NCI-H226 (cell line): ENCODE measurements around the gene KANSL1L.

Source experiments
- DNase-seq: peaks from one replicate; pipeline ENCODE4 v3.0.0-alpha.2; 2015

The KANSL1L gene

DNA sequence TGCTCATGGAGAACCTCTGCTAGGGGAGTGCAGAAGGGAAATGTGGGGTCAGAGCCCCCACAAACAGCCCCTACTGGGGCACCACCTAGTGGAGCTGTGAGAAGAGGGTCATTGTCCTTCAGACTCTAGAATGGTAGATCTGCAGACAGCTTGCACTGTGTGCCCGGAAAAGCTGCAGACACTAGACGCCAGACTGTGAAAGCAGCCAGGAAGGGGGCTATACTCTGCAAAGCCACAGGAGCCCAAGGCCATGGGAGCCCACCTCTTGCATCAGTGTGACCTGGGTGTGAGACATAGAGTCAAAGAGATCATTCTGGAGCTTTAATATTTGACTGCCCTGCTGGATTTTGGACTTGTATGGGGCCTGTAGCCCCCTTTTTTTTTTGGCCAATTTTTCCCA, 107.9 kb downstream of the KANSL1L start:
- DNase-seq = no peak

DNA sequence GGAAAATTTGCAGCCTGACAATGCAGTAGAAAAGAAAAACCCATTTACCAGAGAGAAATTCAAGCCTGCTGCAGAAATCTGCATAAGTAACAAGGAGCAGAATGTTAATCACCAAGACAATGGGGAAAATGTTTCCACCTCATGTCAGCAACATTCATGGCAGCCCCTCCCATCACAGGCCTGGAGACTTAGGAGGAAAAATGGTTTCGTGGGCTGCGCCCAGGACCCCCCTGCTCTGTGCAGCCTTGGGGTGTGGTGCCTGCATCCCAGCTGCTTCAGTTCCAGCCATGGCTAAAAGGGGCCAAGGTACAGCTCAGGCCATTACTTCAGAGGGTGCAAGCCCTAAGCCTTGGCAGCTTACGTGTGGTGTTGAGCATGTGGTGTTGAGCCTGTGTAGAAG, 115.4 kb downstream of the KANSL1L start:
- DNase-seq = no peak

DNA sequence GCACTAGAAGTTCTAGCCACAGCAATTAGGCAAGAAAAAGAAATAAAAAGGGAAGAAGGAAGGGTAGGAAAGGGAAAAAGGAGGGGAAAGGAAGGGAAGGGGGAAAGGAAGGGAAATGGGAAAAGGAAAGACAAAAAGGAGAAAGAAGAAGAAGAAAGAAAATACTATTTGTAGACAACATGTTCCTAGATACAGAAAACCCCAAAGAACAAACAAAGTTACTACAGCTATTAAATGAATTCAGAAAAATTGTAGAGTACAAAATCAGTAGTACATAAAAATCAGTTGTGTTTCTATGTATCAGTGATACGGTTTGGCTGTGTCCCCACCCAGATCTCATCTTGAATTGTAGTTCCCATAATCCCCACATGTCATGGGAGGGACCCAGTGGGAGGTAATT, 116.5 kb downstream of the KANSL1L start:
- no peak for DNase-seq

DNA sequence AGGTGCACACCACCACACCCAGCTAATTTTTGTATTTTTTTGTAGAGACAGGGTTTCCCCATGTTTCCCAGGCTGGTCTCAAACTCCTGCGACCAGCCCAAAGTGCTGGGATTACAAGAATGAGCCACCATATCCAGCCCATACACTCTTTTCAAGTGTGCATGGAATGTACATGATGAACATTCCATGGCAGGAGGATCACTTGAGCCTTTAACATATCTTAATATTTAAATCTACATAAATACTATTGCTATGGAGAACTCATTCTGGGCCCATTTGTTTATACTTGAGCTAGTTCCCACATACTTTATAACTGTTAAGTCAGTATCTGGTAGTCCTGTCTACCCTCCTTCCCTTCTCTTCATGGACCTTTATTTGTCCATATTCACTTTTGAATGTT, 120.3 kb downstream of the KANSL1L start:
- DNase-seq = no peak

DNA sequence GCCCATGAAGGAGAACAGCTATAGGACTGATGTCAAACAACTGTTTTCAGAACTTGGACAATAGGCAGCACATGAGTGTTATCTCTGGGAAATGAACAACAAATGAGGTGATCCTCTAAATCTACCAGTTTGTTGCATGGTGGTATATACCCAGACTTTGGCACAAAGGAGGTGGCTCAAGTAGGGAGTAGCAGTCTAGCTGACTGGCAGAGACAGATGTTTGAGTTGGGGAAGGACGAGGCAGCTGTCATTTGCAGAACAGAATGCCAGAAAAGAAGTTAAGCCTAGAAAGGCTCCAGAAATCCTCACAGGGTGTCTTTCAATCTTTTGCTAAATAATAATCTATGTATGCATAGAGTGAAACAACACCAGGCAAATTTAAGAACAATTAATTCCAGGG, 121.4 kb downstream of the KANSL1L start:
- no peak for DNase-seq

DNA sequence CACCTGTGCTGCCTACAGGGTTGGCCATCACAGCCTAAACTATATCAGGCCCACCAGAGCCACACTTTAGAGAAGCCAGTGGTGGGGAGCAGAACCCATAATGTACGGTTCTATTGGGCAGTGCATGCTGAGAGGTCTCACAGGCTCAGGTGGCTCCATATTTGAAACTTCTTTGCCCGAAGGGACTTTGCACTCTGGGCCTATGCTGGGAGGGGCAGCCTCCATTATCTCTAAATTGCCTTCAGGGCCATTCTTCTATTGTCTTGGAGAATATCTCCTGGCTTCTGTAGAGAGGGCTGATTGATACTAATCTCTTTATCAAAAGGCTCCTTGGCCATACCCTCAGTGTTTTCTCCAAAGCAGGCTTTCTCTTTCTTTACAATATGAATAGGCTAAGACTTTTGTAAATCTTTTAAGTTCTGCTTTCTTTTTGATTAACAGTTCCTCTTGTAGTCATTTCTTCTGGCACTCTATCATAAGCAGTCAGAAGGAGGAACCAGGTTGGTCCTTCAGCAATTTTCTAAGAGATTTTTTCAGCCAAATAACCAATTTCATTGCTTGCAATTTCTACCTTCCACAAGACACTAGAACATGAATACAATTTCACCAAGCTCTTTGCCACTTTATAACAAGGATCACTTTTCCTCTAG, 124.2 kb downstream of the KANSL1L start:
- no peak for DNase-seq

DNA sequence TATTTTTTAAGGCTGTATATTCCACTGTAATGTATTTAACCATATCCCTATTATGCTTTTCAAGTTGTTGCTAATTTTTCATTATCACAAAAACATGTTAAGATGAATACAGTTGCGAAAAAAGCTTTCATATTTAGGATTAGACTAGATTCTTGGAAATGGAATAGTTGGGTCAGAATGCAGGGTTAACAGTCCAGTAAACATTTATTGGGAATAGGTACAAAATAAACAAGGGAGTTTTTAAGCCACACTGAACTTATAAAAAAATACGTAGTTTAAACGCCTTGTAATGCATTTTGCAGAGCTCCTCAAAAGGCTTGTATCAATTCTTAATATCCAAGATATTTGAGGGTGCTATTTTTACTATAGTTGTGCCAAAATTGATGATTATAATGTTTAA, 133.1 kb downstream of the KANSL1L start:
- no peak for DNase-seq

DNA sequence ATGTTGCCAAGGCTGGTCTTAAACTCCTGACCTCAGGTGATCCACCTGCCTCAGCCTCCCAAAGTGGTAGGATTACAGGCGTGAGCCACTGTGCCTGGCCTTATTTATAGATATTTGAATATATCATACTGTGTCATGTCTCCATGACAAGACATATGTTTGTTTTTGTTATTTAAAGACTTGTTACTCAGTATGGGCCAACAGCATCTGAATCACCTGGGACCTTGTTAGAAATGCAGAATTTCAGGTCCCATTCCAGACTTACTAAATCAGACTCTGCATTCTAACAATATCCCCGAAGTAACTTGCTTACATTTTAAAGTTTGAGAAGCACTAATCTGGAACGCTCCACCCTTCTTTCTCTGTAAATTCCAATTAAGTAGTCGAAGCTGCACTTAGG, 135.5 kb downstream of the KANSL1L start:
- no peak for DNase-seq

DNA sequence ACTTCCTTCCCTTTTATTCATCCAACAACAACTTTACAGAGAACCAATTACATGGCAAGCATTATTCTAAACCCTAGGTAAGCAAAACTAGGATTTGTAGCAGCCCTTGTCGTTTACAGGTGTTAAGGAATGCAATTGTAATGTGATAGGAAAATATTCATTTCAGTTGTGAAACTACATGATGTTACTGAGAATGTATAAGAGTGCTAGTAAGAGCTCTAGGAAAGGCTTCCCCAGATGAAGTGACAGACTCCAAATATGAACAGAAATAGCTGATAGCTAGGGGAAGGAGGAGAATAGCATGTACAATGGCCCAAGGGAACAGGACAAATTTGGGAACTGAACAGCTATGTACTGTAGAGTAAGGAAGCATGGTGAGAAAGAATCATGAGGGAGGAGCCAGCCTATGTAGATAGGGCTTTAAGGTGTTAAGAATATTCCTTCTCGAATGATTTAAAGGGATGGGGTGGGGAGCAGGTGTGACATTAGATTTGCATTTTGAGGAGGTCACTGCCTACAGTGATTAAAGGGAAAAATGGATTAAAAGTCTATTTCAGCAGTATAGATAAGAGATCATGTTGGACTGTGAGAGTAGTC, 137.0 kb downstream of the KANSL1L start:
- DNase-seq = no peak

DNA sequence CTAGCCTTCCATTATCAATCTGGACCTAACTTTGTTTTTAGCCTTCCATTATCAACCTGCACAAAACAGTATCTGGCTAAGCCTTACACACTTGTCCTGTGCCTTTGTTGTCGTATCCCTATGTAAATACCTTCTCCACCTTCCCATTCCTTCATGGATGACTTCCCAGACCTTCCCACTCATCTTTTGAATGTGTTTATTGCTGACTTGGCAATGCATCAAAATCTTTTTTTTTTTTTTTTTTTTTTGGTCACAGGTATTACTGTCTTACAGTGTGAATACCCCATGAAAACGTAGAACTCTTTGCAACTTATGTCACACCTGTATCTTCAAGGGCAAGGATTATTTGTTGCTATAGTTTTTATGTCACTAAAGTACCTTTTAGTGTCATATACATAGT, 143.0 kb downstream of the KANSL1L start:
- DNase-seq = no peak

DNA sequence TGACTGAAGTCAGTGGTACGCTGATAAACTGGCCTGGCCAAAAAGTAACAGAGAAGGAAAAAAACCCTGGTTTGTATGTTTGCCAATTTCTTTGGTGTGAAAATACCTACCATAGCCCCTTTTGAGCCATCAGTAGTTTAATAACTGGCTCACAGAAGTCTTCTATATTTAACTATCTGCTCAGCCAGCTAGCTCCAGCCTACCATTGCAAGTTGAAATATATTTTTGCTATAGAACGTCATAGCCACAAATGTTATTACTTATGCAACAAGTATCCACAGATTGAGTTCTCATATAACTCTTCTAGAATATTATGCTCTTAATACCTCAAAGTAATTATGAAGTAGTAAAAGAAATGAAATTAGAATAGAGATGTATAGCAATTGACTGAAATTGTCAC, 143.6 kb downstream of the KANSL1L start:
- DNase-seq = no peak

DNA sequence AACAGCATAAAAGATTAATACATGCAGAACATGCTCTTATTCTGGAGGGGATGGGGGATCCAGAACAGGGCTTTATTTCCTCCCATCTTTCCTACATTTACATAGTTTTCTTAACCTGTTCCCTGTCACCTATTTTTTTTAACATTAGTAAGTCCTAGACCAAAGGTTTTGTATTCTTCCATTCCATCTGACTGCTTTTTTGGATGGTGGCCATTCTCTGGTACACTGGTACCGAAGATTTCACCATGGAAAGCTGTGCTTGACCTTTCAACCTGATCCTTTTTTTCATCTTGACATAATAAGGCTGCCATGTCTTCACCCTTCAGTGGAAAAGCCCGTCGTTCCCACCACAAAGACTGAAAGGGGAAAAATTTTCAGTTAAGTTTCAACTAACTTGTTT, 148.4 kb downstream of the KANSL1L start:
- DNase-seq = no peak

DNA sequence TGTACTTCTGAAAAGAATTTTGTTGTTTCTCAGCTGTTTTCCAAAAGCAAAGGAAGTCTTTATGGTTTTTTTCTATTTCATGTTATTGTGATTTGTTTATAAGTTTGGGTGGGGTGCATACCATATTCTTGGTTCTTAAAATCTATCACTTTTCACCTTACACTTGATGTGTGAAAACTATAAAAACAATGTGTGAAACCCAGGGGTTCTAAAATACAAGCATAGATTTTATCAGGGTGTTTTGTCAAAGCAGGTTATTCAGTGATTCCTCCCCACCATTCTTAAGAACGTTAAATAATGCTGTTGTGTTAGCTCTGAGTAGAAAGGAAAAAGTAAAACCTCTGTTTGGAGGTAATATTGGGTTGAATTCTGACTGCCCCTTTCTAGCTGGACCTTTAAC, 151.1 kb downstream of the KANSL1L start:
- DNase-seq = no peak

DNA sequence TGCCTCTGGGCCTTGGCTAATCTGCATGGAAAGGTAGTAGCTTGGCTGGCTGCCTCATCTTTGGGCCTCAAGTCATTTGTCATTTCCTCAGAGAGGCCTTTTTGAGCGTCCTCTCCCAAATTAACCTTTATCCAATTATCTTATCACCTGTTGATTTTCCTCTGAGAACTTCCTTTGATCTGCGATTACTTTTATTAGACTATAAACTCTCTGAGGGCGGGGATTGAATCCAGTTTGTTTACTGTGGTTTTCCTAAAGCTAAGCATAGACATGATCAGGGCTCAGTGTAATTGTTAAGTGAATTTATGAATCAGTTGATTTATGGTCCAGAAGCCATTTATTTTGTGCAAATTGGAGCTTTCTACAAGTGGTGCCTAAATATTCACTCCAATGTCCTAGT, 161.3 kb downstream of the KANSL1L start:
- DNase-seq = no peak

DNA sequence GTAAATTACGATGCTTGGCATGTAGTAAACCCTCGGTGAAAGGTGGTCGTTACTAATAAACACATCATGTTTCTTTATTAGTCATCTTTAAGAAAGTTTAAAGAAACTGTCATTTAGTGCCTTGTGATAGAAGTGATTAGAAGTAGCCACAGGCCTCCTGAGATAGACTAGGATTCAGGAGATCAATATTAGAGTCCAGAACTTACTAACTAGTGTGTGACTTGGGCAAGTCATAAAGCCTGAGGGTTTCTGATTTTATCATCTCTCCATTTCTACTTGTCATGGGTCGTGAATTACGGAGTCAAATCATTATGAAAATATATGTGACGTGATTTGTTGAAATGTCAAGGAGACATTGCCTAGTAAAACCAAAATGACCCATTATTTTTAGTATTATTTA, 162.1 kb downstream of the KANSL1L start:
- DNase-seq = no peak

DNA sequence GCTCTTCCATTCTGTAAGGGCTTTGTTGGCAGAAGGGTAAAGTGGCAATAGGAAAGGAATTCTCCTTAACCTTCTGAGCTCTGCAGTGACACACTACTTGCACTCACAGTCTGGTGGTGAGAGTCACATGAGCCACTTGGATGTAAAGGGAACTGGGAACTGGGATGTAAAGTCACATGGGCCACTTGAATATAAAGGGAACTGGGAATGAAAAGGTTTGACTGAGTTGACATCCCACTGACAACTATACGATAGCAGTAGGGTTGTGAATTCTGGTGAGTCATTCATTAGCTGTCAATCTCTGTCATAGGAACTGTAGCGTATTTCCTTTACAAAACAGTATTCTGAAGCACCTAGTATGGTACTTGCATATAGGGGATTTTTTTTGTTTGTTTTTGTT, 163.3 kb downstream of the KANSL1L start:
- no peak for DNase-seq

DNA sequence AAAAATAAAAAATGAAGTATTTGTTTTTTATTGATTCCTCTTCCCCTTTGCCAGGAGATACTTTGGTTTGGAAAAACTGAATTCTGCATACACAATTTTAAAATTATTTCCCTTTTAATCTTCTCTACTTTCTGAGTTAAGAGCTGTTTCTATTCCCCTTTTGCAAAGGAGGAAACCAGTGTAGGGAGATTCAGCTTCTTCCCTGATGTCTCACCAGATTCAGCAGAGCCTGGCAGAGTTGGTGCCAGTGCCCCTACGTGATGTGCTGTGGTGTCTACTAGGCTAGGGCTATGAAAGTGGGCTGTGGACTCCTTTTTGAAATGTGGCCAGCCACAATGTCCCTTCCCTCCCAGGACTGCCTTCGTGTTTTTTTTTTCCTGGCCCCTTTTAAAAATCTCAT, 166.3 kb downstream of the KANSL1L start:
- no peak for DNase-seq

DNA sequence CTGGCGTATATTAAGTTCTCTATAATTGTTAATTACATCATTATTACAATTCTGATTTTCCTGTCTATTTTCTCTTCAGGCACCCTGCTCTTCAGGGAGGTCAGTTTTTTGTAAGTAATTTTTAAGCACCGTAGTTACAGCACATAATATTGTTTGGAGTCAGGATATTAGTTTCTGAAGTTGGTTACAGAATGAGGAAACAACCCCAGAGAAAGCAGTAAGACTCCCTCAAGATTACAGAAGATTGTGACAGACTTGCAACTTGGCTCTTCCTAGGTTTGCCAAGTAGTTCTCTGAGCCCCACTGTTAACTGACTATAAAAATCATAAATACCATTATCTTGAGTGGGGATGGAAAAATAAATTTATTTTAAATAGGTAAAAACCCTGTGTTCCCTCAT, 167.8 kb downstream of the KANSL1L start:
- no peak for DNase-seq

DNA sequence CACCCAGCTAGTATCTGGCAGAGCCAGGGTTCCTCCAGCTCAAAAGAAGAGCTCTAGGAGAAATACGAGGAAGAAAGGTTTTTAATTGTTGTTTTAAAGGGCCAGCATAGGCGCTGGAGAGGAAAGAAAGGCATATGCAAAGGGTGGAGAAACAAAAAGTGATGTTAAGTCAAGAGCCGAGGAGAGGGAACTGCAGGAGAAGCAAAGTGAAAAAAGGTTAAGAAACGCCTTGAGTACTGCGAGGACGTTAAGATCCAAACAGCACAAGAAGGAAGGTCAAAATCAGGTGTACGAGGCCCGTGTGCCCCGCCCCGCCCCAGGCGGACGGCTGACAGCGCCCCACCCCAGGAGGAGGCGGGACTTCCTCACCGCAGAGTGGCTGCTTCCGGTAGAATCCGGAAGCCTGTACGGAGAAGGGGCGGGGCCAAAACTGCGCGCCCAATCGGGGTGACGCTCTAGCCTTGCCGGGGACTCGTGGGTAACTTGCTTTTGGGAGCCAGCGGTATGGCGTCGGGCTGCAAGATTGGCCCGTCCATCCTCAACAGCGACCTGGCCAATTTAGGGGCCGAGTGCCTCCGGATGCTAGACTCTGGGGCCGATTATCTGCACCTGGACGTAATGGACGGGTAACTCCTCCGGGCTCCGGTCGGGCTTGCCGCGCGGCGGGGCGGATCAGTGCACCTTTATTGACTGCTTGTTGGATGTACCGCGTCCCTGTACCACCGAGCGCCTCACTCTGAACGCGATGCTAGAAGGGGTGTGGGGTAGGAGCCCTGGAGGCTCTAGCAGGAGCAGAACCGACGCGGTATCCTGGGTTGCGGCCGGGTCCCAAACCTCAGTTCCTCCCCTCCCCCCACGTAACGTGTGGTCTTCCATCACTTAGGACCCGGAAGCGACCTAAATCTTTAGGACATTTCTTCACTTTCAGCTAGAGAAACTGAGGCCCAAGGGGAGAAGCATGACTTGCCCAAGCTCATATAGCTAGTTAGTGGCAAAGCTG, 168.8 kb downstream of the KANSL1L start, which contains the start of gene RPE:
Gene RPE (plus strand): TSS at position 481 of the 1,000 bp plus-strand sequence. CDS start 24 bp downstream, at position 505.
- peak; percentile 70 for DNase-seq

DNA sequence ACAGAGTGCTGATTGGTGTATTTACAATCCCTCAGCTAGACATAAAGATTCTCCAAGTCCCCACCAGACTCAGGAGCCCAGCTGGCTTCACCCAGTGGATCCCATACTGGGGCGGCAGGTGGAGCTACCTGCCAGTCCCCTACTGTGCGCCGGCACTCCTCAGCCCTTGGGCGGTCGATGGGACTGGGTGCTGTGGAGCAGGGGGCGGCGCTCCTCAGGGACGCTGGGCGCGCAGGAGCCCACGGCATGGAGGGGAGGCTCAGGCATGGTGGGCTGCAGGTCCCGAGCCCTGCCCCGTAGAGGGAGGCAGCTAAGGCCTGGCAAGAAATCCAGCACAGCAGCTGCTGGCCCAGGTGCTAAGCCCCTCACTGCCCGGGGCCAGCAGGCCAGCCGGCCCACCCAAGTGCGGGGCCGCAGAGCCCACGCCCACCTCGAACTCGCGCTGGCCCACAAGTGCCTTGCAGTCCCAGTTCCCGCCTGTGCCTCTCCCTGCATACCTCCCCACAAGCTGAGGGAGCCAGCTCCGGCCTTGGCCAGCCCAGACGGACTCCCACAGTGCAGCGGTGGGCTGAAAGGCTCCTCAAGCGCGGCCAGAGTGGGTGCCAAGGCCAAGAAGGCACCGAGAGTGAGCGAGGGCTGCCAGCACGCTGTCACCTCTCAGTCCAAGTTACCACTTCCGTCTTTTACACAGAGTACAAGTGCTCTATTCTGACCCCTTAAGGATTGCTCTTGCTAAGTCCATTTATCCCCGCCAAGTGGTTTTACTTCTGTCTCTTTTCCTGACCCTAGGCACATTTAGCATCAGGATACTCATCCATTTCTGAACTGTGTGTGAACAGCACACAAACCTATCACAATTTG, 170.5 kb downstream of the KANSL1L start:
- DNase-seq = no peak

DNA sequence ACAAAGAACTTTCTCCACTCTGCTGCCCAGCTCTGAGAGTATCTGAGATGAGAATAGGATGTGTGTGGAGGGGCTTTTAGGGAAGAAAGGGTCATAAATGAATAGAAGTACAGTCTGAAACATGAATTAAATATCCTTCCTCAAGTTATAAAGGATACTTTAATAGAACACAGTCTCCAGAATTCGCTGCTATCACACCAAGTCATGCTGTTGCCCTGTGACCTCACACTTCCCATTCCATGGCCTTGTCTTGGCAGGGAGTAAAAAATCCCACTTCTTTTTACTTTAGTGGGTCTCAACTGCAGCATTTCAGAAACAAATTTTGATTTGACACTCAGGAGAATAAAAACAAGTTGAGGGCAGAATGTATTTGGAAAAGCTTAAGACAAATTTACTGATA, 172.6 kb downstream of the KANSL1L start:
- DNase-seq = no peak

DNA sequence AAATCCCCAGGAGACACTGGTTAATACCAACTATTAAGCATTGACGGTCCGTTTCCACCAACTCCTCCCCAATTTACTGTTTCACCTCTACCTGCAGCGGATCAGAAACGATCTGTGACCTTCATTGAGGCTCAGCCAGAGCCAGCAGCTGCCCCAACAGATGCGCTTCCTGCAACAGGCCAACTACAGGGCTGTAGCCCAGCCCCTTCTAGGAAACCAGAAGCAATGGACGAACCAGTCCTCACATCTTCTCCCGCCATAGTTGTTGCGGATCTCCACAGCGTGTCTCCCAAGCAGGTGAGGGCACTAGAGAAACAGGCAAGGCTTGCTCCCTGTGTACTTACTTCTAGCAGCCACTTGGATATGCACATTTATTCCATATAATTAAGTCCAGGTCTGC, 177.2 kb downstream of the KANSL1L start:
- no peak for DNase-seq

DNA sequence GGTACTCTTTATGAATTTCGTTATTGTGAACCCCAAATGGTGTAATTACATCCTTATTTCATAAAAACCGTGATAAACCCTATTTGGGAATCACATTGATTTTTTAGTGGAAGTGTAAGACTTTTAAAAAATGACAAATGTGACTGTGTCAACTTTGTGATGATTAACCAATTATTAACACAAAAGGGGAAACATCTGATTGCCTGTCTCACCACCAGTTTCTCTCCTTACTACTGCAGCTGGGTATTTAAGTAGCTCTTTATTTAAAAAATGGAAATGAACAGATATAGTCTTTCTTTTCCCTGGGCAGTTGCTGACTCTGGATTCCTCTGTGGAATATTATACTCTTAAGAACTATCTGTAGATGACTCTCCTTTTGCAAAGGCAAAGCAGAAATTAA, 180.4 kb downstream of the KANSL1L start:
- DNase-seq = no peak
